GM12874 (cell line): Measurements from ENCODE around the gene BARX1.

ENCODE experiments used
- CTCF ChIP-seq: IDR thresholded peaks from 2 replicates; pipeline ENCODE4 v1.5.1; 2011; ENCODE audit warnings: low read depth, mild to moderate bottlenecking, control low read depth, low read length, moderate library complexity; ENCODE audit not compliant: insufficient read depth

Gene BARX1

GRCh38 chr9:93952119-93952783 is 2.9 kb downstream of the BARX1 start:
- TF ChIP-seq CTCF = no peak

- no peak for TF ChIP-seq CTCF
Observed at GRCh38 chr9:93951655-93952118, 3.5 kb downstream of the BARX1 start.

- TF ChIP-seq CTCF = no peak
Observed at GRCh38 chr9:93950619-93951601, 4.2 kb downstream of the BARX1 start.

GRCh38 chr9:93949694-93950449 is 5.3 kb downstream of the BARX1 start:
- TF ChIP-seq CTCF = no peak

- no peak for TF ChIP-seq CTCF
Observed at GRCh38 chr9:93949073-93949693, 6.0 kb downstream of the BARX1 start.

GRCh38 chr9:93948441-93949072 is 6.6 kb downstream of the BARX1 start:
- TF ChIP-seq CTCF = no peak
